Middle frontal gyrus (tissue), 1 donor: Measurements from ENCODE around the gene MAPK8IP3.
"Not testable (repeated sequence)": the region's sequence is repeated elsewhere in the genome, so short reads cannot be mapped to it uniquely, and the experiment has no call there.

Experiments used
- DNase-seq: peaks from one replicate; pipeline ENCODE4 v3.0.0-alpha.2; 2015; ENCODE audit warnings: low spot score; ENCODE audit errors: extremely low spot score

Gene MAPK8IP3

DNA sequence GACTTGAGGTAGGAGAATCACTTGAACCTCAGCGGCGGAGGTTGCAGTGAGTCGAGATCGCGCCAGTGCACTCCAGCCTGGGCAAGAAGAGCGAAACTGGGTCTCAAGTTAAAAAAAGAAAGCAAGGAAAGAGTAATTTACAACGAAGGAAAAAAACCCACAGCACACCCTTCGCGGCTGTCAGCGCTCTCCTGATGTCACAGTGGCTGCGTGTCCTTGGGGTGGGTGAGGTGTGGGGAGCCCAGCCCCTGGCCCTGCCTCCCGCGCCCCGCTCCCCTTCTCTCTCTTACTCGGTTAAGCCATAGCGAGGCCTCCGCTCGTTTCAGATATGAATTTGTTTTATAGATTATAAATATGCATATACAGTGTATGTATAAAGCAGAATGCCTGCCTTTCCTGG is 28.7 kb upstream of the MAPK8IP3 start:
- DNase-seq: no peak

DNA sequence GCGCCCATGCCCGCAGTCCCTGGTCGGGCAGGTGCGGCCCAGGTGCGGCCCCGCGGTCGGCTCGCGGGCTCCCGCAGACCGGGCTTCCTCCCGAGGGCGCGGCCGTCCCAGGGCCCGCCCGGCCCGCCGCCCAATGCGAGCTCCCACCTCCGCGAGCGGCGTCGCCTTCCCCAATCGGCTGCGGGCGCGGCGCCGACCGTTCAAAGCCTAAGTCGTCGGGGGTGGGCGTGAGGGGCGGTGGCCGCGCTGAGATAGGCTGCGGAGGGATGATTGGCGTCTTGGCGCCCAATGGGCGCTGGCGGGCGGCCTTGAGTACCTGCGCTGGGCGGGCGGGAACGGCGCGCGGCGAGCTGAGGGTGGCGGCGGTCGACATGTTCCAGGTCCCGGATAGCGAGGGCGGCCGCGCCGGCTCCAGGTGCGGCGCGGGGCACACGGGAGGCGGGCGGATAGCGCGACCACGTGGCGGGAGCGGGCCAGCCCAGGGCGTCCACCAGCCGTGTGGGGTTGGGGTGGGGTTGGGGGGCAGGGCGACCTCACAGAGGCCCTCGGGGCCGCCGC is 28.0 kb upstream of the MAPK8IP3 start, which contains the start of gene JPT2:
Gene JPT2, plus strand, starts transcription at position 338 of the 558 bp plus-strand sequence. Its CDS starts 34 bp downstream, at position 372.
- DNase-seq: peak; percentile 94

DNA sequence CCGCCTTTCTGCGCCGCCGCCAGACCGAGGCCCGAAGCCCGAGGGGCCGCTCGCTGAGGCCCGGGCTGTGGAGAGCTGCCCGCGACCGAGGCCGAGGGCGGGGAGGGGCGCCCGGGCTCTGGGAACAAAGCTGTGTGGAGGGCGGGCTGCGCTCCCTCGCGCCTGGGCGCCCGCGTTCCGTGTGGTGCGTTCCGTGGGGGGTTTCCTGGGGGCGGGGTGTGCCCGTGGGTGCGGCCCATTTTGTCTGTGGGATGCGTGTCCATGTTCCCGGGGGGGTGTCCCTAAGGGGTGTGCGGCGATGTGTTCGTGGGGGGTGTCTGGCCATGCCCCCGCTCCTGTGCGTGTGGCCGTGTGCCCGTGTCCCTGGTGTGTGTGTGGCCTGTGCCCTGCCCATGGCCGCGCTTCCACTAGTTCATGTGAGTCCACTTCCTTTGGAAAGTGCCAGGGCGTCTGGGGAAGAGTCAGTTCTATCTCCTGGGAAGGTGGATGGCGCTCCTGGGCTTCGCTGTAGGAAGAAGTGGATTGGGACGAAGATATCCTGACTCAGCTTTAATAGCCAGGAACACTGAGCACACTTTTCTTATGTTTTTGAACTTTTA is 27.4 kb upstream of the MAPK8IP3 start:
- no peak for DNase-seq

DNA sequence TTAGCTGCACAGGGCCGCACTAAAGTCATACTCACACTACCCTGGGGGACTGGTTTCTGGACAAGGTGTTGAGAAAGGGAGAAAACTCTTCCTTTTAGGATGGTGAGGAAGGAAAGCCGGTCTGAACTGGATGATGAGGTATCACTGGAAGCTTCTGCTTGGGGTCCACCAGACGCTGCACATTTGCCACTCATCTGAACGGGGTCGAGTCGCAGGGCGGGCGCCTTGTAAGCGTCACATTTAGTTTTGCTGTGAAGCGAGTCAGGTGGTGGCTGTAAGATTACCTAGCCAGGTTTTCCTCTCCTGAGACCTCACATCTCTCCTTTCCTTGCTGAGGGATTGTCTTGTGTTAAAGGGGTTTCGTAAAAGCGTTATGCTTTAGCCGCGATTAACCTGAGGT is 25.6 kb upstream of the MAPK8IP3 start:
- DNase-seq: no peak

DNA sequence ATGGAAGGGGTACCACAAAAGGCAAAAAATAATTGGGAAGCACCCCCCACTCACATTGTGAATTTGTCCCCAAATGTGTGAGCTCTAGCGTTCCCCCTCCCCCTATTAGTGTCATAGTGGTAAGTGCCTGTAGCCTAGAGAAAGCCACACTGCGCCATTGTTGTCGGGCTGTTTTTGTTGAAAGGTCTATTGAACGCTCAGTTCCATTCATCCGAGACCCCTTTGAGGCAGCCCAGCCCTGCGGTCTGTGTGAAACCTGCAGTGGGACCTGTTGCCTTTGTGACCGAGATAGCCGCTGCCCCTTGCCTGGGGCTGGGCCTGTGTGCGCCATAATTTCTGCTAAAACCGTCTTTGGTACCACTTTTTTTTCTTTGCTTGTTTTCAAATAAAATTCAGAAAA is 25.0 kb upstream of the MAPK8IP3 start:
- DNase-seq: no peak

DNA sequence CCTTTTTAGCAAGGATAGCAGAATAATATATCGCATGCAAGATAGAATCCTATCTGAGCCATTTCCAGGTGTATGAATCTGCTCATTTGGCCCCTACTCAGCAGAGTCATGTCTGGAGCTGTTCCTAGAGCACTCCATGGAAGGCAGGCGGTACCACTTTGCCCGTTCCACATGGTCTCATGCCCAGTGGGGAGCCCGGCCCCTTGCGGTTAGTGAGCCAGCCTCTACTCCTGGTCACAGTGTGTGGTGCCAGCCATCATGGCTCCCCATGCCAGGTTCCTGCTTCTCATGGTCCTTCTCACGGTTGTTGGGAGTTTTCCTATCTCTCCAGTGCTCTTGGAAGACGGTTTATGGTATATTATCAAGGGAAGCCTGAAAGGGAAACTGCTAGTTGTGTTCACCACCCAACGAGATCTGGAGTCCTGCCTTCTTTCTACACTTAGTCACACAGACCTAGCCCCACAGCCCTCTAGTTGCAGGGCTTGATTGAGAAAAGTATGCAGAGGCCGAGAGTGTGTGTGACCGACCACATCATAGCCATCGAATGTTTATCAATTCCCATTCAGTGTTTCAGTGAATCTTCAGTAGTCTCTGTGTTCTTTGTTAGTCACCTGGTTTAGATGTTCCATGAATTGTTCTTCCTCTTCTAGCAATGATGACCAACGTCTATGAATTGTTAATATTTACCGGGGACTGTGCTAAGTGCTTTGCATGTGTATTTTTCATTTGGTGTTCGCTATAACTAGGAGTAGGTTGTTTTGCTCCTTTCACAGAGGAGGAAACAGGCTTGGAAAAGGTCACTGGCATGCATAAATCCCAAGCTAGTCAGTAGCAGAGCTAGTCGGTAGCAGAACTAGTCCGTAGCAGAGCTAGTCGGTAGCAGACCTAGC is 18.3 kb upstream of the MAPK8IP3 start:
- DNase-seq: no peak

DNA sequence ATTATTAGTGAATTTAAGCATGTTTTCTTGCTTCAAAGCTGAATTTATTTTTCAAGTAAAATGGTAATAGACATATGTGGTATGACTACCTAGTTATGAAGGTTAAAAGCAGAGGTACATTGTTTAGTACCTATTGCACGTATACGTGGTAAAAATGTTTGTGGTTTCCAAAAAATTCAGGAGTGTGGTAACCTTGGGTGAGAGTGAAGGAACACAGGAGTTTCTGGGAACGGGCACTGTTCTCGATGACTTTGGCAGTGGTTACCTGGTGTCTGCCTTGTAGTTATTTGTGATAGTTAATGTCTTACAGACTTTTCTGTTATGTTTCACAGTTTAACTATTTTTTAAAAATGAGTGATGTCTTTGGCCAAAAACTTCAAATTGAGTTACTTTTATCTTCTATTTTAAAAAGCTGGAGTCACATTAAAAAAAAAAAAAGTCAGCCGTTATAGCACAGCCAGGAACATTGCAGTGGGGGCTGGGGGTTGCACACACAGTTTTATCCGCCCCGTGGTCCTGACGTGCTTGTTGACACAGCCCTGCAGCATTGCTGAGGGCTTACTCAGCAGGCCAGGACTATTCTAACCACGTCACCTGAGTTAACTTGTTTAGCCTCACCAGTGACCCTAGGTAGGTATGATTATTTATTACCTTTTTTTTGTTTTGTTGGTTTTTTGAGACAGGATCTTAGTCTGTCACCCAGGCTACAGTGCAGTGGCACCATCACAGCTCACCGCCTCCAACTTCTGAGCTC is 17.0 kb upstream of the MAPK8IP3 start:
- no peak for DNase-seq

DNA sequence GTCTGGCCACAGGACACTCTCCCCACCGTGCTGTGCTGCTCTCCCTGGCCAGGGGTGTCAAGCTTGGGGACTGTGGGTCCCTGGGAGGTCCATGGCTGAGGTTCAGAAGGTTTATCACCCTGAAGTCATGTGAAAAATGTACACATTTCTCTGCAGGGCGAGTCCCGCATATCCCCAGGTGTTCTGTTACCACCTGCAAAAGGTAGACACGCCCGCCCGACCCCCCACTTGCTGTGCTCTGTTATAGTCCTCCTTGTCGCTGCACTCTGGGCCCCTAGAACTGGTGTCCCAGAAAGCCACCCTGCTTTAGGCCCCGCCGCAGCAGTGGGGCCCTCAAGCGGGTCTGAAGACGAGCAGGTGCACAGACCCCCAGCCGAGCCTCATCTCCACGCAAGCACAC is 16.1 kb upstream of the MAPK8IP3 start:
- no peak for DNase-seq

DNA sequence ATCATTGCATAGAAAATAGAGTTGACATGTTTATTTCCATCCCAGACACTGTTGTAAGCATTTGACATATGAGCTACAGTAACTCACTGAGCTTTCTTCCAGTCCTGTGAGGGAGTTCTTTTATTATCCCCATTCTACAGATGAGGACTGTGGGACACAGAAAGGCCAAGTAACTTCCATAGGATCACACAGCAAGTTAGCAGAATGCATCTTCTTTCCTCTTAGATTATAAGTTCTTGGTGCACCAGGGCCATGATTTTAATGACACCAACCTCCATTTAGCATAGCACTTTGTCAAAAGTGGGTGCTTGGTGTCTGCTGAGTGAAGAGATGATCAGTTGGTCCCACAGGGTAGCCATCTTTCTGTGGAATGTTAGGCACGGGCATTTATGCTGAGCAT is 15.2 kb upstream of the MAPK8IP3 start:
- no peak for DNase-seq

DNA sequence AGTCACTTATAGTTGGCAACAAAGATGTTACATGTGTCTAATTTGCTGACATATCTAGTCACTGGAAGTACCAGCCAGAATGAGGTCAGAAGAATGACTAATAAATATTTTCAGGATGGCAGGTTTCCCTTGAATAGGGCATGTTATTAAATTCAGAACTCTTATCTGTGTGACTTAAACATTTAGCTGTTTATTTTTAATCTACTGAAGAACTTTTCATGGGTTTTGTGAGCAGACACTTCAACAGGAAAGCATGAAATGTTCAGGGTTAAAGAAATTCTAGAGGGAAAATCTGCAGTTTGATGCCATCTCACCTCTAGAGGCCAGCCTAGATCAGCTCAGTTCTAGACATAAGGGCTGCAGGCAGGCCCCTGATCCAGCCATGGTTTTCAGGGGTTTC is 14.7 kb upstream of the MAPK8IP3 start:
- no peak for DNase-seq

DNA sequence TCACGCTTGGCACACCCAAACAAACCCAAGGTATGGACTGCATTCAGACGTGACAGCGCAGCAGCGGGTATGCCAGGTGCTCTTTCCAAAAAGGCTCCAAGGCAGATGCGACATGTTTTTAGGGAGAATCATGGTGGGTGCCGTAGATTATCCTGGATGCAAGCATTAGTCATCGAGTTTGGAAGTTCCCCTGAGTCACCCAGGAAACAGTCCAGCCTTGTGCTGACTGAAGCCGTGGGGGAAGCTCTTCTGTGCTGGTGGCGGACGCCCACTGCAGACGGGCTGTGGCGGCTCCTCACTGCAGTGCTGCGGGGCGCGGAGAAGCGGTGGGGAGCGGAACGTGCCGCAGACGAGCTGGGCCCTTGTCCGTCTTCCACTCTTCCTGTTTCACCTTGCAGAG is 14.0 kb upstream of the MAPK8IP3 start:
- DNase-seq: no peak

DNA sequence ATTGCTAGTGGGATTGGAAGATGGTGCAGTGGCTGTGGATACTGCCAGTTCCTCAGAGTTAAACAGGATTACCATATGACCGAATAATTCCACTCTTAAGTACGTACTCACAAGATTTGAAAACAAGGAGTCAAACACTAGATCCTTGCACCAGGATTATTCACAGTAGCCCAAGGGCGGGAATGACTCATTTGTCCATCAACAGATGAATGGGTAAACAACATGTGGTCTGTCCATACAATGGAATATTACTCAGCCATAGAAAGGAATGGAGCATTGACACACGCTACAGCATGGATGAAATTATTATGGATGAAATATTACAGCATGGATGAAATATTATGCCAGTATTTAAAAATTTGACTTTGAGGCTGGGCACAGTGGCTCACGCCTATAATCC is 9.1 kb upstream of the MAPK8IP3 start:
- DNase-seq: no peak

DNA sequence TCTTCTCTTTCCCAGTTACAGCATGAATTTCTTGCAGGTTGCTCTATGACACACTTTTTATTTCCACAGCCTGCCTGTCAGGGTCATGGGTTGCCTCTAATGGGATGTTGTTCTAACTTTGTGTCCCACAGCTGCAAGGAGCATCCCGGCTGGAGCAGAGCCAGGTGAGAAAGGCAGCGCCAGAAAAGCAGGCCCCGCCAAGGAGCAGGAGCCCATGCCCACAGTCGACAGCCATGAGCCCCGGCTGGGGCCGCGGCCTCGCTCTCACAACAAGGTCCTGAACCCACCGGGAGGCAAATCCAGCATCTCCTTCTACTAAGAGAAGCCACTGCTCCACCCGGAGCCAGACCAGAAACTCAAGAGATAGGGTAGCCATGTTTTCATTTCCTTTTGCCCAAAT is 7.3 kb upstream of the MAPK8IP3 start:
- no peak for DNase-seq

DNA sequence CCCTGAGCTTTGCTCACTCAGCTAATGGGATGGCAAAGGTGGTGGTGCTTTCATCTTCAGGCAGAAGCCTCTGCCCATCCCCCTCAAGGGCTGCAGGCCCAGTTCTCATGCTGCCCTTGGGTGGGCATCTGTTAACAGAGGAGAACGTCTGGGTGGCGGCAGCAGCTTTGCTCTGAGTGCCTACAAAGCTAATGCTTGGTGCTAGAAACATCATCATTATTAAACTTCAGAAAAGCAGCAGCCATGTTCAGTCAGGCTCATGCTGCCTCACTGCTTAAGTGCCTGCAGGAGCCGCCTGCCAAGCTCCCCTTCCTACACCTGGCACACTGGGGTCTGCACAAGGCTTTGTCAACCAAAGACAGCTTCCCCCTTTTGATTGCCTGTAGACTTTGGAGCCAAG is 5.7 kb upstream of the MAPK8IP3 start:
- DNase-seq: no peak

DNA sequence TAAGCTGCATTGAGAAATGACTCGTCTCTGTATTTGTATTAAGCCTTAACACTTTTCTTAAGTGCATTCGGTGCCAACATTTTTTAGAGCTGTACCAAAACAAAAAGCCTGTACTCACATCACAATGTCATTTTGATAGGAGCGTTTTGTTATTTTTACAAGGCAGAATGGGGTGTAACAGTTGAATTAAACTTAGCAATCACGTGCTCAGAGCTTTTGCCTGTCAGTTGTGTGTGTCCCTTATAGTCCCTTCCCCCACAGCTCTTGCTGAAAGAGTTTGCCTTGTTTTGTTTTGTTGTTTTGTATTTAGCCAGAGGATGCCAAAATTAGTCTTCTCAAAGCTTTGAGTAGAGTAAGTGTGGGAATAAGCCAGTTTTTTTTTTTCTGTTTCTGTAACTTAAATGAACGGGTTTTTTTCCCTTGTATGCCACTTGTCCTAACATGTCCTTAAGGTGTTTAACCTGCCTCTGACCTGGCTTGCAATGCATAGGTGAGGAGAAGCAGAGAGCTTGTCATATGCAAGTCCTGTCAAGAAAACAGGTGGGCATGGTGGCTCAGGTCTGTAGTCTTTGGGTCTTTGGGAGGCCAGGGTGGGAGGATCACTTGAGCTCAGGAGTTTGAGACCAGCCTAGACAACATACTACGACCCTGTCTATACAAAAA is 4.6 kb upstream of the MAPK8IP3 start:
- no peak for DNase-seq

DNA sequence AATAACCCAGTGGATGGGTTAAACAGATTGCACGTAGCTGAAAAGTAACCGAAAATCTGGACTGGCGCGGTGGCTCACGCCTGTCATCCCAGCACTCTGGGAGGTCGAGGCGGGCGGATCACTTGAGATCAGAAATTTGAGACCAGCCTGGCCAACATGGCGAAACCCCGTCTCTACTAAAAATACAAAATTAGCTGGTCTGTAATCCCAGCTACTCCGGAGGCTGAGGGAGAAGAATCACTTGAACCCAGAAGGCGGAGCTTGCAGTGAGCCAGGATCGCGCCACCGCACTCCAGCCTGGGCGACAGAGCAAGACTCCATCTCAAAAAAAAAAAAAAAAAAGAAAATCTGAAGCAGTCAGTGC is 689 bp upstream of the MAPK8IP3 start:
- not testable (repeated sequence) for DNase-seq

DNA sequence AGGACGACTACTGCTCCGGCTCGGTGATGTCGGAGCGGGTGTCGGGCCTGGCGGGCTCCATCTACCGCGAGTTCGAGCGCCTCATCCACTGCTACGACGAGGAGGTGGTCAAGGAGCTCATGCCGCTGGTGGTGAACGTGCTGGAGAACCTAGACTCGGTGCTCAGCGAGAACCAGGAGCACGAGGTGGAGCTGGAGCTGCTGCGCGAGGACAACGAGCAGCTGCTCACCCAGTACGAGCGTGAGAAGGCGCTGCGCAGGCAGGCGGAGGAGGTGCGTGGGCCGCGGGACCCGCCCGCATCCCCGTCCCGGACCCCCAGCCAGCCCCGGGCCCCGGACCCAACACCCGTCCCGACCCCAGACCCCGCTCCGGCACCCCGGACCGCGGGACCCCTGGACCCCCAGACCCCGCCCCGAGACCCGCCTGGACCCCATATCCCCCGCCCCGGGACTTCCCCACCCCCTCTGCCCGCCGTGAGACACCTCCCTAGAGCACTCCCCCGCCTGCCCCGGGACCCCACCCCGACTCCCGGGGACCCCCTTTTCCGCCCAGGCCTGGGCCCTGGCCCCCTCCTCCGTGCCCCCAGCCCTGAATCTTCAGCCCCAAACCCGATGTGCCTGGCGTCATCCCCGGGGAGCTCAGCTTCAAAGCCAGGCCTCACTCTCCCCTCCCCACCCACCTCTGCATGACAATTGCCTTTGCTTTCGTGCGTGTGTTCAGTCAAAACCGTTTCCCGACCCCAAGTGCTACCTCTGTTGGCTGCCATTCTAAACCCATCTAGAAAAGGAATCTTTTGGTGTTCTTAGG is 594 bp downstream of the MAPK8IP3 start:
- DNase-seq: no peak

DNA sequence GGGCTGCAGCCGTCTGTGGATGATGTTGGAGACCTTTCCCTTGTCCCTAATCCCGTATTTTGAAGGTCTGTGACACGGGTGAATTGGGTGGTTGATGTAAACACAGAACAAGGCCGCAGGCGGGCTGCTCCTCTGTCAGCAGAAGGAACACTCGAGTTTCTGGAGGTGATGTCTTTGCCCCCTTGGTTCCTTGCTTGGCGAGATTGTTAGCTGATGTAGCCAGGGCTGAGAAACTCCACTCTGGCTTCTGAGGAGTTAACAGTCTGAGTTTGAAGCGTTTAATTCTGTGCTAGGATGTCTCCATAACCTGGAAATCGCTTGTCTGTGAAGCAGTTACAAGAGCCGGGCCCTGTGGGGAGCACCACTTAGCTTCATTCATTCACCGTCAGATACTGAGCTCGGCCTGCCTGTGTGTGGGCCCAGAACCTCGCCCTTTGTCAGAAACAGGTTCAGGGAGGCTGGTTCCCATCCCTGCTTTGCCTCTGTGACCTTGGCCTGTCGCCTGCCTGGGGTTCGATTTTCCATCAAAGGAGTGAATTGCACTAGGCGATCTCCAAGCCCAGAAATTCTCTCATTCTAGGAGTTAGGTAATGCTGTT is 1.3 kb downstream of the MAPK8IP3 start:
- no peak for DNase-seq

DNA sequence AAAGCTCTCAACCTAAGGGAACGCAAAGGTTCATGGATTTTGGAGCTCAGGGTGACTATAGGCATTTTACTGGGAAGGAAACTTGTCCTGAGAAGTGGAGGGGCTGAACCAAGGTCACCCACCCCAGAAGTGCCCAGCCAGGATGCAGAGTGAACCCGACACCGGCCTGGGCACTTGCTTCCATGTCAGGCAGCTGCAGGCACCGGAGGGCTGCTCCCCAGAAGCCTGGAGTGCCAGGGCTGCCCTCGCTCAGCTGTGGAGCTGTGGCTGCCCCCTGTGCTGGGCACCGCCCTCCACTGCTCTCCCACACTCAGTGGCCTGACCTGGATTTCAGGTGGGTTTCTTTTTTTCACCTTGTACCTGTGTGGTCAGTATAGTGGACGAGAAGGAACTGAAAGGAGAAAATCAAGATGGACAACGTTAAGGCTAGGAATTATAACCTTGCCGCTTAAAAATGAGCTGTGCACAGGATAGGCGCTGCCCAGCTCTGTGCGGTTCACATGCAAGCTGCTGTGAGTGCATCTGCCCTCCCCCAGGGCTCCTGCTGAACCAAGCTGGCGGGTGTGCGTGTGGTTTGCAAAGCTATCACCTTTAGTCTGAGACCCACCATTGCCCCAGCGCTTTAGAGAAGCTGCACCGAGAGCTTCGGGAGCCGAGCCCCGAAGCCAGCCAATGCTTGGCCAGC is 2.2 kb downstream of the MAPK8IP3 start:
- DNase-seq: no peak

DNA sequence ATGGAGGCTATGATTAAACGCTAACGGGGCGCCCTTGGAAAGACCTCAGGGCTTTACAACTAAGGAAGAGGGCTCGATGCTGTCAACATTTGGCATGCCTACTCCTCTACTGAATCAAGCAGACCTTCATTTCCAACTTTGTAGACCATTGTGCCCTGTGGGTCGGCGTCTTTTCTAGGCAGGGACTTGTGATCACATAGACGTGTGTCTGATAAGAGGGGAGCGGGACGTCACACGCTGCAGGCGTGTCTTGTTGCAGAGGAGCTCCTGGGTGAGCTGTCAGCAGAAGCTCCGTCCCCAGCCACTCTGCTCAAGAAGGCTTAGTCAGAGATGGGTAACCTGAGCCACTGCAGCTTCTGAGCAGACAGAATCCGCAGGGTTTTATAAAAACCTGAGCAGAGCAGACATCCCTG is 2.8 kb downstream of the MAPK8IP3 start:
- no peak for DNase-seq
